GM19328 (cell line): ENCODE measurements around the gene CETN2.

ENCODE experiments used
- ATAC-seq: cut with Tn5 transposase; IDR thresholded peaks from one replicate; pipeline ENCODE4 v1.9.1; 2021; ENCODE audit warnings: mild to moderate bottlenecking, moderate library complexity; ENCODE audit not compliant: unreplicated experiment

Gene CETN2

DNA sequence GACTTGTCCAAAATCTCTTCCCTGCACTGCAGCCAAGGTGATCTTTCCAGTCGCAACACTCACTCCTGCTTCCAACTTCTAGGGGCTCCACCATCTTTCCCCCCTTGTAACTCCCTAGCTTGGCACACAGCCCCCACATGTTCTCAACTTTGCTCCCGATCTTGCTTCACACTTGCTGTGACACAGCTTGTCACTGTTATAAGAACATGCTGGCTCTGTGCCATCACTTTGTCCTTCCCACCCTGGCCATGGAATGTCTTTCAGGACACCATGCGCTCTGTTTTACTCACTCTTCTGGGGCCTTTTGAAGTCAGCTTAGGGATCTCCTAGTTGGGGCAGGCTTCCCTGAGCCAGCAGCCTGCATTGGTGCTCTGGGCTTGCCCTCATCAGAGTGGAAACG lies 2.8 kb upstream of the CETN2 start:
- no peak for ATAC-seq

DNA sequence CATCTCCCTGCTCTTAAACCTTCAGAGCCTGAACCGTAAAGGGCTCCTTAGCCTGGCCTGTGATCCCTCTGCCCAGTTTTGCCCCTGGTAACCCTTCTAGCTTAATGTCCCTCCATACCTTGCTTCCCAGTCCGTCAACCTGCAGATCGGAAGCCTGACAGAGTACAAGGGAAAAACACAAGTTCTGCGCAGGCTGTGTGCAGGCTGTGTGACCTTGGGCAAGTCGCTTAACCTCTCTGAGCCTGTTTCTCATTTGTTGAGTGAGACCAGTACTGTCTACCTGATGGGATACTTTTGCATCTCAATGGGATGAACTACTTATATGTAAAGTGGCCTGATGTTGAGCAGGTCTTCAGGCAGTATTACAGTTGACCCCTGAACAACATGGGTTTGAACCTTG lies 2.0 kb upstream of the CETN2 start:
- ATAC-seq, result no peak

DNA sequence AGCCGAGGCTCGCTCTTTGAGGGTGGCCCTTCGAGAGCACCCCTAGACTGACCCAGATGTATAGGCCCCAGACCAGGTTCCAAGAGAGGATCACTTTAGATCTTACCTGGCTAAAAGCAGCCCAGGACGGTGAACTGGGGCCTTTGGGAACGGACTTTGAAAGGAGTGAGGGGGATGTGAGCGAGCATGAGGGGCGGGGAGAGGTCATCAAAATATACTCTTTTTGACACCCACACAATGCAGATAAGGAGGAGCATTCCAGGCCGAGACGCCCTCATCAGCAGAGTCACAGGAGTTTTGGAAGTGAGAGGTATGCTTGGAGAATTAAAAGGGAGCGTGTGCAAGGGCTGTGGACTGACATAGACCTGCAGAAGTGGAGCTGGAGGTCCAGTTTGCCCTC lies 834 bp upstream of the CETN2 start:
- ATAC-seq, result no peak

DNA sequence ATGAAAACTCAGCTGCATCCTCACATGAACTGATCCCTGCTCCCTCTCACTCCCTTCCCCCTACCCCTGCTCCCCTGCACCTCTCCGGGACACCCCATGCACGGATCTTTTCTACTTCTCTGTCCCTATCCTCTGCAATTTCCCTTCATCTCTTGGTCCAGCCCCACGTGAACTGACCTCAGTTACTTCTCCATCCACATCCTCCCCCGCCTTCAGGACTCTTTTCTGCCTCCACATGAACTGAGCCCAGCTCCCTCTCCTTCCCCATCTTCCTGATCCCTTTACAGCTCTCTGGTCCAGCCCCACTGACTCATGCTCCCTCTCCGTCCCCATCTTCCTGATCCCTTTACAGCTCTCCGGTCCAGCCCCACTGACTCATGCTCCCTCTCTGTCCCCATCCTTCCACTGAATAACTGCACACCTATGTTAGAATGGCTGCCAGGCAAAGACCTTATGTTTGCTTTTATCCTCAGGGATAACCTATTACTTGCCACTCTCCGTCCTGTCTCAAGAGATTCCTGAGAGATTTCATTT lies 5.6 kb downstream of the CETN2 start:
- no peak for ATAC-seq

DNA sequence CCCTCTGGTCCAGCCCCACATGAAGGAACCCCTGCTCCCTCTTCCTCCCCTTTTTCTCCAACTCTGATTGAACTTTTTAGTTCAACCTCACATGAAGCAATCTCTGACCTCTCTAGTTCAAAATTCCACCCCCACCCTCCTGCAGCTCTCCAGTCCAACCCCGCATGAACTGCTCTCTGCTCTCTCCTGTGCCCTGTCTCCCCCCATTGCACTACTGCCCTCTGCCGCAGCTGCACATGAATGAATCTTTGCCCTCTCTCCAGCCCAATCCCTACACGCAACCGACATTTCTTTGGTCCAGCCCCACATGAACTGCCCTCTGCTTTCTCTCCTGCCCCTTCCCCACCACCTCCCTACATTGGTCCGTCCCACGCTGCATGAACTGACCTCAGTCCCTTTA lies 6.9 kb downstream of the CETN2 start:
- no peak for ATAC-seq

DNA sequence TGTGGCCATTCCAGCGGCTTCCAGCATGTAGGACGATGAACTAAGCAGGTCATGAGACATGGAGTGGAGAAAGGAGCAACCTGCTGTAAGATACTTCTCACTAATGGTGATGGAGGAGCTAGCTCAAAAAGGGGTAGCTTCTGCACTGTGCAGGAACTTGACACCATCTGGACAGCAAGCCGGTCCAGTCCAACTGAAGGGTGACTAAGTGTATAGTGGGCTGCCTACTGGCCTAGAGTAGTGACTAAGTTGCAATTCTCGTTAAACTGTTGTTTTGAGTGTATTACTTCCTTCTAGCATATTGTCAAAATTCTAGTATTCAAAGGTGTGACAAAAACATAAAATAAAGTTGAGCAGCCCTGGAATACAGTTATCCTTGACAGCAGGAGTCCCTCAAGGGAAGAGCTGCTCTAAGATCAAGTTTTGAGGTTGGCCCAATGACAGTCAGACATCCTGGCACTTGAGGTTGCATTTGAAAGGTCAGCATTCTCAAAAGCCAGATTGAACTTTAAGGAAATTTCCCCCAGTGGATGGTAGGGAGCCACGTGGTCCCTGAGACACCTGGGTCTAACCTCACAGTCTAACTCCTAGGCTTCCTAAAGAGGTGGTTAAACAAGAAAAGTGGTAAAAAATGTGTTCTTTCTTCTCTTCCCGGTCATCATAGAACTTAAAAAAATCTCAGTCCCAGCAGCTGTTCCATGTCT lies 8.0 kb downstream of the CETN2 start:
- ATAC-seq, result no peak

DNA sequence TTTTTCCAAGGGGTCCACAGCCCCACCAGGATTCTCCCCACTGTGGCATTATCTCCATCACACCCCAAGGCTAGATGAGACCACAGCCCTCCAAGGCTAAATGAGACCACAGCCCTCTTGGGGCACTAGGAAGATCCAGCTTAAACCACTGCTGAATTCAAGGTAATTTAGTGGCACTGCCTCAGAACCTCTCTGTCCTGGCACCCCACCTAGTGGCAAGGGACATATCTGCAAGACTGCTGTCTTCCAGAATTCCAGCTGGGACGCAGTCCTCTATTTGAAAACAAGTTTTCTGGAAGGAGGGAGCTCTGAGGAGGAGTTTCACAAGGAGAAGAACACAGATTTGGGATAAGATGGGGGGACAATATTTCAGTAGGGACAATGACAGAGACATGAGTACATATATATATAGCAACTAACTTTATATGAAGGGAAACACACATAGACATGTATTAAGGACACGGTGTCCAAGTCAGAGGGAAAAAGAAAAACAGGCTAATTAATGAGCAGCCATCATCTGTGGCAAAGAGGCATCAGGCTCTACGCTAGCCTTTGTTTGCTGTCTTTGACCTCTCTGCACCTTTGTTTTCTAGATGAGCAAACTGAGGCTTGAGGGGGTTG lies 9.3 kb downstream of the CETN2 start:
- ATAC-seq, result no peak

DNA sequence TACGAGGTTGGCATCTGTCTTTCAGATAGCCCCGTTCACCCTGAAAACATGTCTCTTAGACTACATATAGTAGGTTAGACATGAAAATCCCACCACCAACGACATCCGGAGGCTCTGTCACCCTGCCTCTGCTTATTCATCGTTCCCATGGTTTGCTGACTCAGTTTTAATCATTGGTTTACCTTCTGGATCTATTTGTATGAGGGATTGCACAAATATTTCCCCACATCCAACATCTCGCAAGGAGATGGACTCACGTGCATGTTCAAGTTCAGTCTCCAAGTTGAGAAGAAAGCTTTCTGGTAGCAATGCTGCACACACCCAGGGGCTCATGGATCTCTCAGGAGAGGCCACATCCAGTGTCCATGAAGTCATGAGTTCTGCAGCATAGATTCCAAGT lies 10.8 kb downstream of the CETN2 start:
- ATAC-seq, result no peak

DNA sequence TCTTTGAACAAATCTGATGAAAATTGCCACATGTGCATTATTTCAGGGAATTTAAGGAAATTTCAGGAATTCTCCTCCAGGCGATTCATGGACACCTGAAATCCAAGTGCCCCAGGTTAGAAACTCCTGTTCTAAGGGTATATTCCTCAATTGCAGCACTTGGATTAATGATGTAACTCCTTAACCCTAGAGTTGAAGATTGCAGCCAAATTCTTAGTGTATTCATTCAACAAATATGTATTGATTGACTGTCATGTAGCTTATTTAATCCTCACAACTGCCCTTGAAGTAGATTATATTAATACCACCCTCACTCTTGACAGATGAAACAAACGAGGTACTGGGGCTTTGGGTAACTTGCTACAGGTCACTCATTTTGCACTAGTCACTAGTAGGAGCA lies 11.3 kb downstream of the CETN2 start:
- ATAC-seq, result no peak

DNA sequence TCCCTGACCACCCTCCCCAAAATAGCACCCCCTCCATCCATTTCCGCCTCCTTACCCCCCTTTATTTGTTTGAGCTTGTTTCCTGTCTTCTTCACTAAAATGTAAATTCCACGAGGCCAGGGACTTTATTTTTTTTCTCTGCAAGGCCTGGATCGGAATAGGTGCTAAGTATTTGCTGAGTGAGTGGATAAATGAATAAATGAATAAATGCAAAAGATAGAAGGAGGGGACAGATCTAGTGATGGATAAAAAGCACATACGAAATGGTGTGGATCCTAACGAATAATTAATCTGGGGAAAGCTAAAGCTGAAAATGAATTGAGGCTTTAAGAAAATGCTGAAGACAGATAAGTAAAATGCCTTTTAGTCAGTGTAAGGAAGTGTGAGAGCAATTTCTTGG lies 12.2 kb downstream of the CETN2 start:
- ATAC-seq, result no peak

DNA sequence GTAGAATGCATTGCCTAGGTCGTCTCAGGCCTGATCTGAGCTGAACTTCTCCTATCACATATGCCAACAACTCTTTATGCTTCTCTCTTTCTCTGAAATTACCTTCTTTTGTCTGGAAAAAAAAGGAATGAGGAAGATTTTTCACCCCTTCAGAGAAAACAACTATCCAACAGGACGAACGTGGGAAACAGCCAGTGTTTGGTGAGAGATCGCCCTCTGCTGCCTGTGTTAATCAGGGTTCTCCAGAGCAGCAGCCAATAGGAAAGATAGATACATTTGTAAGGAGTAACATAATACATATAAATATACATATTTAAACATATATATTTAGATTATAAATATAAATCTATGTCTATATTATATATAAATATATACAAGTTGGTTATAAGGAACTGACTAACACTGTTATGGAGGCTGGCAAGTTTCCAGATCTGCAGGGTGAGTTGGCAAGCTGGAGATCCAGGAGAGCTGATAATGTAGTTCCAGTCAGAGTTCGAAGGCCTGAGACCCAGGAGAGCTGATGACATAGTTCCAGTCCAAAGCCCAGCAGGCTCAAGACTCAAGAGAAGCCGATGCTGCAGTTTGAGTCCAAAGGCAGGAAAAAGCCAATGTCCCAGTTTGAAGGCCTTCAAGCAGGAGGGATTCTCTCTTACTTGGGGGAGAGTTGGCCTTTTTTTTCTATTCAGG lies 13.3 kb downstream of the CETN2 start:
- ATAC-seq, result no peak

DNA sequence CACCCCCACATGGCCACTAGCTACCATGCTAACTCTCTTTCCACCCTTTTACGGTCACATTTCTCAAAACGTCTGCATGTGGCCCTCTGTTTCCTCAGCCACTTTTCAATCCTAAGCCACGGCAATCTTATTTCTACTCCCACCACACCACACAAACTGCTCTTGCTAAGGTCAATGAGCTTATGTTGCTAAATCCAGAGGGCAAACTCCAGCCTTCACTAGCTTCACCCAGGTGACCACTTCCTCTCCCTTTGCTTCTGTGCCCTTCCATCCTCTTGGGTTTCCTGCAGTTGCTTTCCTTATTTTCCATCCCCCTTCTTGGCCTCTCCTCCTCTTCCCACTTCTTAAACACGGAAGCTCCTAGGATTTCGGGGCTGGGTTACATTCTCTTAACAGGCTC lies 16.5 kb downstream of the CETN2 start:
- ATAC-seq, result no peak

DNA sequence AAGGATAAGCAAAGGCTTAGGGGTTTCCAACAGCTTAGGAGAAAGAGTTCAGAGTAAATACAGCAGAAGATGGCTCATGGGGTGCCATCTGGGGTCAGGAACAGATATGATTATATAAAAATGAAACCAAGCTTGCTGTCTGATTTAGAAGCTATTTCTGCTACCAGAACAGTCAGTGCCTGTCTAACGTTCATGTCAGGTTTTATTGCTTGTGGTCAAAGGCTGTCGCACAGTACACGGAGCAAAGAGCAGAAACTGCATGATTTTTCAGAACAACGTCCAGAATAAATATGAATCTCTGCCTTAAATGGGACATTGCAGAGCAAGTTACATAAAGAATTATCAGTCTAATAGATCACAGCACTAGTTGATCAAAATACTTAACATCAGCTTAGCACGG lies 17.4 kb downstream of the CETN2 start:
- no peak for ATAC-seq

DNA sequence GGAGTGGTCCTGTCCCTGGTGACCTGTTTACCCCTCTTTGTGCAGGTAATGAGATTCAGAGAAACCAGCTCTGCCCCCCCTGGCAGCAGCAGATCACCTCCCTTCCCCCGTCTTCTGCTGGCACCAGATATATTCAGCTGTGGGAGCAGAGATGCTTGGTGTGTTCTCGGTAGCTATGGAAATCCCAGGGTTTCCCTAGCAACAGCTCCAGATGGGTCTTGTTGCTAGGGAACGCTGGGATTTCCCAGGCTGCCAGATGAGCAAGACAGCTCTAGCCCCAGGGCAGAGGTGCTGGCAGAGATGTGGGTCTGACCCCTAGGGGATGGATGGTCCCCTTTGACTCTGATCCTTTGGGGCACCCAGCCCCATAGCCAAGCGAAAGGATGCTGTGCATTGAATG lies 20.2 kb downstream of the CETN2 start:
- no peak for ATAC-seq

DNA sequence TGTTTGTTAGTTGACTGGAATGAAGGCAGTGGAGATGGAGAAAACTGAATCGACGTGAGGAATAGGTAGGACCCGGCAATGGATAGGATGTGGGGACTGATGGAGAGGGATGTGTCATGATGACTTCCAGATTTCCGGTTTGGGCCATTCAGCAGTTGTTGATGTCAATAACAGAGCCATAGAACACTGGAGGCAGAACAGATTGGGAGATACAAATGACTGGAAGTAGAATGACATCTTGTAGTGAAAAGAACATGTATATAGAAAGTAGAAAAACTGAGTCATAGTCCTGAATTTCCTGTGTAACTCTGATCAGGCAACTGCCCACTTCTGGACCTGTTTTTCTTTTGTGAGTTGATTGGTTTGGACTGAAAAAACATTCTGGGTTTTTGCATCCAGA lies 24.5 kb downstream of the CETN2 start:
- ATAC-seq, result no peak

DNA sequence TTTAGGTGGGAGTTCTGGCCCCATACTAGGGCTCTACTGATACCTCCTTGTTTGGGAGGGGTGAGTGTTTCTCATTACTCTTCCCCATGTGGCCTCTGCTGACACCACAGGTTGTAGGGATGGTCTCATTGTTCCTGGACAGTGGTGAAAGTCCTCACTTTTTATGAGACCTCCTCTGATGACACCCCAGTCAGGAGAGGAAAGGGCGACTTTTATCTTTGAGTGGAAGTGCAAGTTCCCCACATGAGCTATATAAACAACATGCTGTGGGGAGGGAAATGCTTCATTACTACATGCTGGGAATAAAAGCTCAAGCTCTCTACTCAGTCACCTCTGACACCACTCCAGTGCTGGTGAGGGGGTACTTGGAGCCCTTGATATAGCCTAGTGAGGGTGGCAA lies 31.6 kb downstream of the CETN2 start:
- no peak for ATAC-seq

DNA sequence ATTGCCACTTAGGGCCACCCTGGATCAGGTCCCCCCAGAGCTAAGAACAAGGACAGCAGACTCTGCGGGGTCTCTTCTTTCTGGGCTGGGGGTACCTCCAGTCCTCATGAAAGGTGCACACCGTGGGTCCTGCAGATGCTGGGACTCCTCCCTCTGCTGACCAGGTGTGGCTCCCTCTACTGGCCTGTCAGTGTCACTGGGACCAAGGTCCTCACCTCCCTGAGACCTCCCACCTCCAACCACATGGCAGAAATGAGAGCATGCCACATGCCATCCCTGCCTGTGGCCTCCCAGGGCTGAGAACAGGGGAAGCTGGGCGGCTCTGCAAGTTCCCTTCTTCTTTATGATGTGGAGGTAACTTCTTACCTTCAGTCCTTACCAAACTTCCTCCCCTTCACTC lies 43.5 kb downstream of the CETN2 start:
- ATAC-seq, result peak; percentile 83
